SKM-1 (cell line): ENCODE results near the gene ATXN1.
"Not testable (repeated sequence)": the region's sequence is repeated elsewhere in the genome, so short reads cannot be mapped to it uniquely, and the experiment has no call there.

Source experiments
- DNase-seq: peaks from one replicate; lab custom pipeline; 2025; ENCODE audit not compliant: unreplicated experiment; lab: John Stamatoyannopoulos, UW

ATXN1 gene

GRCh38 chr6:16702627-16703378 is 58.5 kb downstream of the ATXN1 start:
- not testable (repeated sequence) for DNase-seq

- DNase-seq: no peak
These were observed 60.4 kb downstream of the ATXN1 start for GRCh38 chr6:16700916-16701234.

- DNase-seq: no peak
These were observed 60.9 kb downstream of the ATXN1 start for GRCh38 chr6:16700202-16700915.

GRCh38 chr6:16698997-16699868 is 62.0 kb downstream of the ATXN1 start:
- DNase-seq: peak; percentile 41

GRCh38 chr6:16698162-16698533 is 63.1 kb downstream of the ATXN1 start:
- DNase-seq: no peak

GRCh38 chr6:16697437-16698161 is 63.7 kb downstream of the ATXN1 start:
- DNase-seq: no peak

- no peak for DNase-seq
These were observed 64.8 kb downstream of the ATXN1 start for GRCh38 chr6:16696496-16696895.

GRCh38 chr6:16694781-16695578 is 66.3 kb downstream of the ATXN1 start:
- peak; percentile 68 for DNase-seq

GRCh38 chr6:16691324-16691723 is 69.9 kb downstream of the ATXN1 start:
- DNase-seq: no peak

GRCh38 chr6:16690608-16691142 is 70.6 kb downstream of the ATXN1 start:
- DNase-seq: no peak

GRCh38 chr6:16689788-16690607 is 71.3 kb downstream of the ATXN1 start:
- DNase-seq: no peak

GRCh38 chr6:16688984-16689636 is 72.2 kb downstream of the ATXN1 start:
- DNase-seq: no peak

- no peak for DNase-seq
These were observed 72.8 kb downstream of the ATXN1 start for GRCh38 chr6:16688436-16688835.

- no peak for DNase-seq
These were observed 74.2 kb downstream of the ATXN1 start for GRCh38 chr6:16687045-16687444.

GRCh38 chr6:16684896-16685554 is 76.2 kb downstream of the ATXN1 start:
- DNase-seq: no peak

- peak; percentile 88 for DNase-seq
These were observed 77.0 kb downstream of the ATXN1 start for GRCh38 chr6:16684195-16684689.

- no peak for DNase-seq
These were observed 77.5 kb downstream of the ATXN1 start for GRCh38 chr6:16683641-16684194.
